ENCODE results near the gene RNLS.

DNA sequence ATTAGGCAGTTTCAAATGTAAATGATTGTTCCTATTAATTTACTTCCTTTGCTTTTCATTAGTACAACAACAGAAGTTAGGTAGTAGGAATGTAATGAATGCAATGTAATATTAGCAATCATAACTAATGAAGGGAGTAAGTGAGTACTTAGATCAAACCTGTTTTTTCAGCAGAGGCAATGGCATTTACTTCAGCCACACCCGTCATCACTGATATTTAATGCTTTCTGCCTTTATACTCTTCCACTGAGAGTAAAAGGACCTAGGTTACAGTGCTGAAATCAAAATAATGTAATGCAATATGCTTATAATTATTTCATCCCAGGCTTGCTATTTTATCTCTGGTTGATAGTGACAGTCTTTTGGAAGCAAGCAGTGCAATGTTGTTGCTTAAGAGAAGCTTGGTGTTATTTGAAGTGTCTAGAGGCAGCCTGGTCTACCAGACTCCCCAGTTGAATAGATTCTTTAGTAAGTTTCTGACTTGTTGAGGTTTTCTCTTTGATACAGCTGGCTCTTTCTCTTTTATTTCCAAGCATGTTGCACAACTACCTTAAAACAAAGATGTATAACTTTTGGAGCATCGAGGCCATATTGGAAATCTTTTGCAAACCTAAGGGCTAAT lies 149.4 kb downstream of the RNLS start:
- no peak for TF ChIP-seq POLR2A (IDR thresholded peaks at IDR 0.05)
- no peak for TF ChIP-seq CTCF (IDR thresholded peaks at IDR 0.05)

Measured in testis (tissue), 2 donors.